CD1c-positive myeloid dendritic cell (primary cell): ENCODE data around the gene CTSO.
"Not testable (repeated sequence)": the region's sequence is repeated elsewhere in the genome, so short reads cannot be mapped to it uniquely, and the experiment has no call there.

Experiments used
- DNase-seq: peaks from one replicate; pipeline ENCODE4 v3.0.0-alpha.2; 2016; ENCODE audit errors: extremely low spot score

Gene CTSO

DNA sequence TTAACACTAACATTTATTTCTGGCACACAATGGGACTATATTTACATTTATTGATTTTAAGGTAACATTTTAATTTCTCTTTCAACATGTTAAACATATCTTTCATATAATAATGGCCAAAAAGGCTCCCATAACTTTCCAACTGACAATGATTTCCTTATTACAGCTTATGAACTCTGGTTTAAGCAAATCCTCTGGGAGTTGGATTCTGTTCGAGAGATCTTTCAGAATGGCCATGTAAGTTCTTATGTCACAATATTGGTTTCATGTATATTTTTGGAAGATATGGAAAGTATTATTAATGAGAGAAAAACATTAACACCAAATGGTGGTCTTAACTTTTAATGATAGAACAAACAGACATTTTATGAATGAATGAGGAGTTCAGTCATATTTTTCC is 46.1 kb downstream of the CTSO start:
- no peak for DNase-seq

DNA sequence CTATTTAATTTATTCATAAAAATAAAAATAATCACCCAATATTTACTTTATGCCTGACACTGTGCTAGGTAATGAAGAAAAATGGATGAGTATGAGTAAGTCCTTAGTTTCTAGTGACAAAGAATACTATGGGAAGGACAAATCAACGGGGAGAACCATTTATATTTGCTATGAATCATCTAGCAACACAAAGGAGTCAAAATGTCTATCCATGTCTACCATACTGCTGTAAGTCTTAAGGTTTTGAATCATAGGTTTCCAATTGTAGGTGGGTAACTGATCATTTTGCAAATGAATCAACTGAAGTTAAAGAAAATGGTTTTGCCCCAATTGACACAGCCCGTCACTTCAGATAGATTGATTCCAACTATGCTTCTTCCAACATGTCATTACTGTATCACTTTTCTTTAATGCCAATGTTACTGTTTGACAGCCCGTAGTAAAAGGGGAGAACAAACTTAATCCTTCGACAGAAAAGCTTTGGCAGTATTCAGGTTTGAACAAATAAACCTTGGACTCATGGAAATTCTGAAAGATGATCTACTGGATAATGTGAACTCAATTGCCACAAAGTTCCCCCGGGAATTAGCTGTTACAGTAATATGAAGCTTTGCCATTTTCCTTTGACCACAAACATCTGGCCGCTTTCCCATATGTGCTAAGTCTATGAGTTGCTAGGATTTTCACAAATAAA is 47.0 kb downstream of the CTSO start:
- no peak for DNase-seq

DNA sequence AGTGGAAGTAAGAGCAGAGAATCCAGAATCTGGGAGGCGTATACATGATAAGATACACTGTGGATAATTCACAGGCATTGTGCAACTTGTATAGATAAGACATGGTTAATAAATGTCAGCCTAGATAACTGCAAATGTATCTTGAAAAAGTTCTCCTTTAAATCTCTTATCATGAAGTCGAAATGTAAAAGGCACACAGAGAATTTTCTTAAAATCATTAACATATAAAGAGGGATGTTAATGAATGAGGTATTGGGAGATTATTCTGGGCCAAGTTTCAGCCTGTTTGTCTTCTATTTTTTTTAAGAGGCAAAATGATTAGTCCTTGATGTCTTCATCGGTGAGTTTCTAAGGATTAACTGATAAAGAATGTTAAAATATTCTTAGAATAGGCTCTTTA is 49.3 kb downstream of the CTSO start:
- no peak for DNase-seq

DNA sequence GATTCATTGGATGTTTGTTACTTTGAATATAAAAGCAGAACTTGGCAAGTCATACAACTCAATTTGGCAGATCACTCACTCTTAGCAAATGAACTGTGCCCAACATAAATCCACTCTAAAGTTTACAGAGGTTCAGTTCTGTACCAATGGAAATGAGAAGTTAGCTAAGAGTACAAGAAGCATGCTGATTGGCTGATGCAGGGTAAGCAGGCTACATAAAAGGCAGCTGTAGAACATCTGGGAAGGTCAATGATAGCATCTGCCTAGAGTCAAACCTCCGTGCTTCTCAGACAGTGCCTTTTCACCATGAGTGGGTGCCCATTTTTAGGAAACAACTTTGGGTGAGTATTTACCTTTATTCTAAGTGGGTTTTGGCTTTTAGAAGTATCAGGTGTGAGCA is 50.2 kb downstream of the CTSO start, which contains the start of gene TDO2:
Gene TDO2, plus strand, starts transcription at position 244 of the 400 bp plus-strand sequence. Its CDS starts 63 bp downstream, at position 307.
- DNase-seq: no peak

DNA sequence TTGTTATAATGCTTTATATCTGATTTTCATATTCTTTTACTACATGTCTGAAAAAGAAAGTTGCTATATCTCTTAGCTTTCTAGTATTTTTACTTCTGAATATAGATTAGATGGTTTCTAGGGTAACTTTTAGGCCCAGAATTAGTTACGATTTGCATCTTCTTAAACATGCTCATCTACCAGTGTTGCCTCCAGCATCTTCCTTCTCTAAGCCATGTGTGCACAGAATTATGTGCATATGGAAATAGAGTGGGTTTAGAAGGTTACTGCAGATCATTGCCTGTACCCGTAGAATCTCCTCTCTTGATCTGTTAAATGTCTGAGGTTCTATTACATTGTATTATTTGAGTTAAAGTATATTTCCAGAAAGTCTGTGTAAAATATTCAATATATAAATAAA is 52.7 kb downstream of the CTSO start:
- no peak for DNase-seq

DNA sequence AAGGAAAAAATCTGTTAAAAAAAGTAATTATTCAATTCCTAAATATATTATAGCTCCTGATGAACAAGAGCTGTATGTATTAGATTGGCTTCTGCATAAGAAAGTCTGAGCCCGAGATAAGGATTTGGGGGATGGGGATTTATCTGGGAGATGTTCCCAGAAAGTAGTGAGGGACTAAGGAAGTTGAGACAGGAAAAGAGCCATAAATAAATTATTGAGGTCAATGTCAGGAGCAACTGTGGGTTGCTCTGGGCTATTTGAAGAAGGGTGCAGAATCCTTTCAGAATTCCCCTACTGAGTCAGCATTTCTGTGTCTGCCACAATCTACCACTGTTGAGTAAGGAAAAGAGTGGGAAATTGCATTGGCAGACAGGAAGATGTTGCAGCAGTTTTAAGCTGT is 53.3 kb downstream of the CTSO start:
- no peak for DNase-seq

GRCh38 chr4:155899891-155900290 is 53.8 kb downstream of the CTSO start:
- DNase-seq: no peak

DNA sequence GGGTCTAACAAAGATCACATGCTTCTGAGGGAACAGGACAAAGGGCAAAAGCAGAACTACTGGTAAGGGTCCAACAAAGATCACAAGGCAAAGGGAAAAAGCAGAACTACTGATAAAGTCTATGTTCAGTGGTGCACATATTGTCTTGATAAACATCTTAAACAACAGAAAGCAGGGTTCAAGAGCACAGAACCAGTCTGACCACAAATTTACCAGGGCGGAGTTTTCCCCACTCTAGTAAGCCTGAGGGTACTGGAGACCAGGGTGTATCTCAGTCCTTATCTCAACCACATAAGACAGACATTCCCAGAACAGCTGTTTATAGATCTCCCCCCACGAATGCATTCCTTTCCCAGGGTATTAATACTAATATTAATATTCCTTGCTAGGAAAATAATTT is 55.3 kb downstream of the CTSO start:
- DNase-seq: not testable (repeated sequence)

DNA sequence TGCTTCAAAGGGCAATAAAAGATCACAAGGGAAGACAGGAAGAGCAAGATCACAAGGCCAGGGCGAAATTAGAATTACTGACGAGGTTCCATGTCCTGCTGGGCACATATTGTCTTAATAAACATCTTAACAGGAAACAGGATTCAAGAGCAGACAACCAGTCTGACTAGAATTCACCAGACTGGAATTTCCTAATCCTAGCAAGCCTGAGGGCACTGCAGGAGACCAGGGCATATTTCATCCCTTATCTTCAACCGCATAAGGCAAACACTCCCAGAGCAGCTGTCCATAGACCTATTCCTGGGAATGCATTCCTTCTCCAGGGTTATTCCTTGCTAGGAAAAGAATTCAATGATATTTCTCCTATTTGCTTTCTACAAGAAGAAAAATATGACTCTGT is 62.6 kb downstream of the CTSO start:
- no peak for DNase-seq

GRCh38 chr4:155889946-155890345 is 63.7 kb downstream of the CTSO start:
- DNase-seq: no peak

- DNase-seq: peak; percentile 10
Observed at GRCh38 chr4:155889031-155889793, 64.5 kb downstream of the CTSO start.

DNA sequence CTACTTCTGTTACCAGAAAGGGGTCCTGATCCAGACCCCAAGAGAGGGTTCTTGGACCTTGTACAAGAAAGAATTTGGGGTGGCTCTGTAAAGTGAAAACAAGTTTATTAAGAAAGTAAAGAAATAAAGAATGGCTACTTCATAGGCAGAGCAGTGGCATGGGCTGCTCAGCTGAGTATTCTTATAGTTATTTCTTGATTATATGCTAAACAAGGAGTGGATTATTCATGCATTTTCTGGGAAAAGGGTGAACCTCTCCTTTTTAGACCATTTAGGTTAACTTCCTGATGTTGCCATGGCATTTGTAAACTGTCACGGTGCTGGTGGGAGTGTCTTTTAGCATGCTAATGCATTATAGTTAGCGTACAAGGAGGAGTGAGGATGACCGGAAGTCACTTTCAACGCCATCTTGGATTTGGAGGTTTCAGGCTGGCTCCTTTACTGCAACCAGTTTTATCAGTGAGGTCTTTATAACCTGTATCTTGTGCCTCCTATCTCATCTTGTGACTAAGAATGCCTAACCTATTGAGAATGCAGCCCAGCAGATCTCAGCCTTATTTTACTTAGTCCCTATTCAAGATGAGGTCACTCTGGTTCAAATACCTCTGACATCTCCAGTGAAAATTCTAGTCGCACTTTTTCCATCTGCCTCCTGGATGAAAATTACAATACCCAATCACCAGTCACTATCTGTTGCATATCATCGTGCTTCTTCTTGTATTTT is 65.7 kb downstream of the CTSO start:
- no peak for DNase-seq

DNA sequence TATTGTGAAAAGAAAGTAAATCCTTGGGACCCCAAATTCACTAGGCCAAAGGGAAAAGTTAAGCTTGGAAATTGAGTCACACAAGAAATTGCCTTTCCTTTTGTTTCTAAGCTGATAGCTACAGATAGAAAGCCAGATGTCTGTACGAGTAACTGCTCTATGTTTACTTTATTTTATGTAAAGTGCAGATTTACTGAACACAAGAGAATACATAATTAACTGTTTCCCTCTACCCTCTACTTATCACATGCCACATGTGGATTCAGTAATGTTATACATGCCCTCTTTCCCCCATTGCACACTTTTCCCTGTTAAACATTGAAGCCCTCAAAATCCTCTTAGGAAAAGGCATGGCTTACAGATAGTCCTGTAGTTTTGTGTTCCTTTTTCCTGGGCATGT is 66.6 kb downstream of the CTSO start:
- no peak for DNase-seq

DNA sequence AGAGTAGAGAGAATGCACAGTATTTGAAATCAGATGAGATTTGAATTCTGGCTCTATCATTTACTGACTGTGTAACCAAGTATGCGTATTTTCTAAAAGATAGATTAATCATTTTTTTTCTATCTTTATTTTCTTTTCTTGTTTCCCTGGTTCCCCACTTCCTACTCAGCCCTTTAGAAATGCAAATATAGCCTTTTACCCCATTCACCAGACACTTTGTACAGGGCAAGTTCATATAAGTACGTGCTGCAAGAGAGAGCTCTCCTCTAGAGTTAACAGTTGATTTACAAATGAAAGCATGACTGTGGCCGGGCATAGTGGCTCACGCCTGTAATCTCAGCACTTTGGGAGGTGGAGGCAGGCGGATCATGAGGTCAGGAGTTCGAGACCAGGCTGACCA is 68.0 kb downstream of the CTSO start:
- no peak for DNase-seq

DNA sequence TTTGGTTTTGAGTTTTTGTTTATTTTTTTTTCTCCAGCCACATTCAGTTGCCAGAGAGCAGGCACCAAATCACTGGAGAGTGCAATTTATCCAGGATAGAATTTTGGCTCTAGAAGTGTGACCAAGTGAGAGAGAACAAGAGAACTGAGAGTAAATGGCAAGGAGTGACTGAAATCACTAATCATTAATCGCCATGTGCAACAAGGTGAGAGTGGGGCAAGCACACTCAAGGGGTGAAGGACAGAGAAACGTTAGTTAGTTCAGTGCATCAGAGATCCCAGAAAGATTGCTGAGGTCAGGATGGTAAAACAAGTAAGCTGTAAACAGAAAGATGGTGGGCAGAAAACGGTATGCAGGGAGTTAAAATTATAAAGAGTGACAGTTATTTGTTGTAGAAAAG is 69.8 kb downstream of the CTSO start:
- DNase-seq: no peak

DNA sequence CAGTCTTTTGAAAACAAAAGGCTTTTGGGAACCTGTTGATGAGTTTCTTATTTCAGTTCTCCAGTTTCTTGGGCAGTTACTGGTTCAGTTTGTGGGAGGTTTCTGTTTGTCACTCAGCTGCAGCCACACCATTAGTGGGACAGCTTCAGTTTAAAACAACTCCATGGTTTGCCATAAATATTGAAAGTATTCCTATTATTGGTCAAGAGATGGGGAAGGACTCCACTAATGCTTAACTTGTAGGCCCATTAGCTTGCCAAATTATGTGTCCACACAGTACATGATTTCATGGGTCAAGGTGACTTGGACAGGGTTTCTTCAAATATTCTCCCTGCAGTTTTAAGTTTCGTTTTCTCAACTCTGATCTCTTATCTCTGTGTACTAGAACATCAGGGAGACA is 72.1 kb downstream of the CTSO start:
- no peak for DNase-seq

DNA sequence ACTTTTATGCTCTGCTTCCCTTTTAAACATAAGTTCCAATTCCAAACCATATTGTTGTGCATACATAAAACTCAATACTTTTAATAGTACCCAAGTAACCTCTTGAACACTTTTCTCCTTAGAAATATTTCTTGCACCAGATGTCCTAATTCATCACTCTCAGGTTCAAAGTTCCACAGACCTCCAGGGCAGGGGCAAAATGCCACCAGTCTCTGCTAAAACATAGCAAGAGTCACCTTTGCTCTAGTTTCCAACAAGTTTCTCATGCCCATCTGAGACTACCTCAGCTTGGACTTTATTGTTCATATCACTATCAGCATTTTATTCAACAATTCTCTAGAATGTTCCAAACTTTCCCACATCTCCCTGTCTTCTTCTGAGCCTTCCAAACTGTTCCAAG is 73.9 kb downstream of the CTSO start:
- no peak for DNase-seq

DNA sequence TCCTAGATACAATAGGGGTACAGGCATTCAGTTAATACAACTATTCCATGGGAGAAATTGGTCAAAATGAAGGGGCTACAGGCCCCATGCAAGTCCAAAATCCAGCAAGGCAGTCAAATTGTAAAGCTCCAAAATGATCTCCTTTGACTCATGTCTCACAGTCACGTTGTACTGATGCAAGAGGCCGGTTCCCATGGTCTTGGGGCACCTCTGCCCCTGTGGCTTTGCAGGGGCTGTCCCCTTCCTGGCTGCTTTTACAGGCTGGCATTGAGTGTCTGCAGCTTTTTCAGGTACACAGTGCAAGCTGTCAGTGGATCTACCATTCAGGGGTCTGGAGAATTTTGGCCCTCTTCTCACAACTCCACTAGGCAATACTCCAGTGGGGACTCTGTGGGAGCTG is 75.1 kb downstream of the CTSO start:
- DNase-seq: no peak

DNA sequence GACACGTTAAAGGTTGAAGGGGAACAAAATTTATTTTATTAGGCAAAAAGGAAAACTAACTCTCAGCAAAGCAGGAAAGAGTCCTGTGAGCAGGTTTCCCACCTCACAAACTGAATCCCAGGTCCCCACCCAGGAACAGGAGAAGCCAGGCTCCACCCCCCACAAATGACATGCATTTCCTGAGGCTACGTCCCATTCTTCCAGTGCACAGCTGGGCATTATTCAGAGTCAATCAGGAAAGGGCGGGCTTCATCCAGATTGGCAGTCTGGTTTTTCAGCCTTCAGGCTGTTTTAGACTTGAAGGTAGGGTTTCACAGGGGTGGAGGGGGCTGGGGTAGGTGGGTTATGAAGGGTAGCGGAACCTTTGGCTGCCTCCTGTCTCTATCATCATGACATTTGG is 75.7 kb downstream of the CTSO start:
- no peak for DNase-seq

DNA sequence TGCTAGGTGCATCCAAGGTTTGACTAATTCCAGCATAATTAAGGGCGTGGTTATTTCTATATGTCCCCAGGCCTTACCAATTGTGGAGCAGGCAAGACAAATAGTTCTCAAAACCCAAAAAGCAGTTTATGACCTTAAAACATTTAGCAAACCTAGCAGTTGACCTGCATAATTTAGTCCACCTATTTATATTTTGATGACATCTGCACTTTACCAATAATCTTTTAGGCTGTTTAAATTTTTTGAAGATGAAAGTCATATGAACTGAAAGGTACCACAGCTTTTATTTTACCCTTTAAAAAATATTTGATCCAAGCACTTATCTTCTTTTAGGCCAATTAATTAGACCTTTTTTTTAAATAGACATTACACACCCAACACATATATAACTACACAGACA is 77.8 kb downstream of the CTSO start:
- DNase-seq: no peak
